ENCODE measurements around the gene LDB2. TPM values are rescaled to one million over a fixed set of nuclear protein-coding genes. Genes with fewer than 3 reads are reported as not detected.

The LDB2 gene
- total and polyA plus RNA-seq, 4 donors: 11.0 to 128 (median 55.7) TPM

DNA sequence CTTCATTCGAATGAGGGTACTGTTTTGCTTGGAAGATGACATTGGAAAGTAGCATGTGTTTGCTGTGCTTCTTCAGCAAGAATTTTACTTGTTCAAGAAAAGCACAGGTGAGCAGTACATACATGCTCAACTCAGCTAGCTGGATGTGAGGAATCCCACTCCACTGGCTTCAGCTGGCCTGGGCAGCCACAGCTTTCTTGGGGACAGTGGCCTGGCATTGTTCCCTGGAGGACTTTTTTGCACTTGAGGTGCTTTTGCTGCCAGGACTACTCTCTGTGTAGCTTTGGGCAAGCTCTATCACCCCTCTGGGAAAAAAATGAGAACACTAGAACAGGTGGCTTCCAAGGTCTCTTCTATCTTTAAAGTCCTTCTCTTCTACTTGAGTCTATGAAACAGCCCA lies 184.3 kb downstream of the LDB2 start:
- H3K4me1 ChIP-seq (ENCODE audit: control insufficient read depth in 1 of 2, insufficient read depth in 2 of 2, low read length in 2 of 2): no peaks in the 10 kb centered on the region
- peak; percentile 29 for ATAC-seq (ENCODE audit: low FRiP score)
- H3K27ac ChIP-seq (ENCODE audit: low read depth in 1 of 2, low read length in 2 of 2): no peak overlapping the region
- H3K27me3 ChIP-seq (ENCODE audit: control insufficient read depth in 1 of 2, insufficient read depth in 2 of 2, low read length in 1 of 2): no peaks in the 10 kb centered on the region
- H3K9me3 ChIP-seq (ENCODE audit: control insufficient read depth, low read length): no peaks in the 10 kb centered on the region
- DNase-seq: no peak
- 26 to 29% methylated on average over 1 of the region's 1 CpG for WGBS, 2 donors
- no peaks in the 10 kb centered on the region for H3K36me3 ChIP-seq (ENCODE audit: control insufficient read depth in 1 of 2, insufficient read depth in 2 of 2, low read length in 1 of 2)
- H3K4me3 ChIP-seq (ENCODE audit: low read length in 2 of 2): no peak overlapping the region
- intact Hi-C loops (cut with DNase I): no loop called here

- ATAC-seq (ENCODE audit: low FRiP score): no peak
- intact Hi-C loops (cut with DNase I): no loop called here
- Histone ChIP-seq H3K36me3 (ENCODE audit: control insufficient read depth in 1 of 2, insufficient read depth in 2 of 2, low read length in 1 of 2) (no peaks in the 10 kb centered on the region), H3K4me1 (ENCODE audit: control insufficient read depth in 1 of 2, insufficient read depth in 2 of 2, low read length in 2 of 2) (no peaks in the 10 kb centered on the region), H3K27me3 (ENCODE audit: control insufficient read depth in 1 of 2, insufficient read depth in 2 of 2, low read length in 1 of 2) (no peaks in the 10 kb centered on the region), H3K4me3 (ENCODE audit: low read length in 2 of 2) (no peak overlapping the region), H3K27ac (ENCODE audit: low read depth in 1 of 2, low read length in 2 of 2) (no peak overlapping the region), H3K9me3 (ENCODE audit: control insufficient read depth, low read length) (no peaks in the 10 kb centered on the region)
- DNase-seq: no peak
- WGBS, 2 donors: 82 to 86% methylated on average over 3 of the region's 3 CpGs
These were observed 184.7 kb downstream of the LDB2 start for GRCh38 chr4:16713696-16714095.

- Histone ChIP-seq H3K9me3 (ENCODE audit: control insufficient read depth, low read length) (no peaks in the 10 kb centered on the region), H3K27me3 (ENCODE audit: control insufficient read depth in 1 of 2, insufficient read depth in 2 of 2, low read length in 1 of 2) (no peaks in the 10 kb centered on the region), H3K4me3 (ENCODE audit: low read length in 2 of 2) (no peak overlapping the region), H3K27ac (ENCODE audit: low read depth in 1 of 2, low read length in 2 of 2) (no peak overlapping the region), H3K4me1 (ENCODE audit: control insufficient read depth in 1 of 2, insufficient read depth in 2 of 2, low read length in 2 of 2) (no peaks in the 10 kb centered on the region), H3K36me3 (ENCODE audit: control insufficient read depth in 1 of 2, insufficient read depth in 2 of 2, low read length in 1 of 2) (no peaks in the 10 kb centered on the region)
- intact Hi-C loops (cut with DNase I): no loop called here
- ATAC-seq (ENCODE audit: low FRiP score) (no peak), DNase-seq (no peak)
These were observed 185.2 kb downstream of the LDB2 start for GRCh38 chr4:16713271-16713670.

DNA sequence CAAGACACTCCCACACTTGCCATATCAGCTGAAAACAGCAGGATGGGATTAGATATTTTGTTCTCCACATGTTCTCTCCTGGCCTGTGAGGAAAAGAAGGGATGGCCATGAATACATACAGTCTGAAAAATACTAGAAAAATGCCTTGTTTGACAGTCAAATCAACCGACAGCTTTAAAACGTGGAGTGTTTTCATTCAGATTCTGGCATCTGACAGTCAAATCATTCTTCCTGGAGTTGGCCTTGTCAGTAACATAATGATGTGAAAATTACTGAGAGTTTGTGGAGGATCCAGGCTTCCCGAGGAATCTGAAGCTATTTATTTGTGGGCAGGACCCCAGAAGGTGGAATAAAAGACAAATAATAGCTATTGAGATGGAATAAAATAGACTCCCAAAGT lies 188.2 kb downstream of the LDB2 start:
- Histone ChIP-seq H3K9me3 (ENCODE audit: control insufficient read depth, low read length) (no peaks in the 10 kb centered on the region), H3K27me3 (ENCODE audit: control insufficient read depth in 1 of 2, insufficient read depth in 2 of 2, low read length in 1 of 2) (no peaks in the 10 kb centered on the region), H3K4me1 (ENCODE audit: control insufficient read depth in 1 of 2, insufficient read depth in 2 of 2, low read length in 2 of 2) (no peaks in the 10 kb centered on the region), H3K36me3 (ENCODE audit: control insufficient read depth in 1 of 2, insufficient read depth in 2 of 2, low read length in 1 of 2) (no peaks in the 10 kb centered on the region), H3K4me3 (ENCODE audit: low read length in 2 of 2) (no peak overlapping the region), H3K27ac (ENCODE audit: low read depth in 1 of 2, low read length in 2 of 2) (no peak overlapping the region)
- ATAC-seq (ENCODE audit: low FRiP score) (no peak), DNase-seq (no peak)
- intact Hi-C loops (cut with DNase I): no loop called here
- 36 to 53% methylated on average over 3 of the region's 3 CpGs for WGBS, 2 donors

- Histone ChIP-seq H3K27me3 (ENCODE audit: control insufficient read depth in 1 of 2, insufficient read depth in 2 of 2, low read length in 1 of 2) (no peaks in the 10 kb centered on the region), H3K4me1 (ENCODE audit: control insufficient read depth in 1 of 2, insufficient read depth in 2 of 2, low read length in 2 of 2) (no peaks in the 10 kb centered on the region), H3K9me3 (ENCODE audit: control insufficient read depth, low read length) (no peaks in the 10 kb centered on the region), H3K27ac (ENCODE audit: low read depth in 1 of 2, low read length in 2 of 2) (no peak overlapping the region), H3K36me3 (ENCODE audit: control insufficient read depth in 1 of 2, insufficient read depth in 2 of 2, low read length in 1 of 2) (no peaks in the 10 kb centered on the region), H3K4me3 (ENCODE audit: low read length in 2 of 2) (no peak overlapping the region)
- 96% methylated on average over 4 of the region's 4 CpGs for WGBS, 2 donors
- intact Hi-C loops (cut with DNase I): no loop called here
- no peak for DNase-seq
- no peak for ATAC-seq (ENCODE audit: low FRiP score)
These were observed 190.6 kb downstream of the LDB2 start for GRCh38 chr4:16707874-16708273.

DNA sequence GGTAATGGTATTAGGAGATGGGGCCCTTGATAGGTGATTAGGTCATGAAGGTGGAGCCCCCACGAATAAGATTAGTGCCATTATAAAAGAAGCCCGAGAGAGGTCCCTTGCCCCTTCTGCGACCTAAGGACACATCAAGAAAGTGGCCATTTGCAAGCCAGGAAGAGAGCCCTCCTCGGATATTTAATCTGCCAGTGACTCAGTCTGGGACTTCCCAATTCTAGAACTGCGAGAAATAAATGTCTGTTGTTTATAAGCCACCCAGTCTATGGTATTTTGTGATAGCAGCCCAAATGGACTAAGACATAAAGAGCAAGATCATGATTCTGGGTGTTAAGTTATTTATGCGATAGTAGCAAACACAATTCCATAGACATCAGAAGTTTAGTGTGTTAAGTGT lies 192.2 kb downstream of the LDB2 start:
- 79 to 87% methylated on average over 6 of the region's 6 CpGs for WGBS, 2 donors
- no peak for DNase-seq
- ATAC-seq (ENCODE audit: low FRiP score): no peak
- intact Hi-C loops (cut with DNase I): no loop called here
- Histone ChIP-seq H3K27ac (ENCODE audit: low read depth in 1 of 2, low read length in 2 of 2) (no peak overlapping the region), H3K4me1 (ENCODE audit: control insufficient read depth in 1 of 2, insufficient read depth in 2 of 2, low read length in 2 of 2) (no peaks in the 10 kb centered on the region), H3K4me3 (ENCODE audit: low read length in 2 of 2) (no peak overlapping the region), H3K9me3 (ENCODE audit: control insufficient read depth, low read length) (peaks cover 1% of the 10 kb centered on the region), H3K27me3 (ENCODE audit: control insufficient read depth in 1 of 2, insufficient read depth in 2 of 2, low read length in 1 of 2) (no peaks in the 10 kb centered on the region), H3K36me3 (ENCODE audit: control insufficient read depth in 1 of 2, insufficient read depth in 2 of 2, low read length in 1 of 2) (no peaks in the 10 kb centered on the region)

DNA sequence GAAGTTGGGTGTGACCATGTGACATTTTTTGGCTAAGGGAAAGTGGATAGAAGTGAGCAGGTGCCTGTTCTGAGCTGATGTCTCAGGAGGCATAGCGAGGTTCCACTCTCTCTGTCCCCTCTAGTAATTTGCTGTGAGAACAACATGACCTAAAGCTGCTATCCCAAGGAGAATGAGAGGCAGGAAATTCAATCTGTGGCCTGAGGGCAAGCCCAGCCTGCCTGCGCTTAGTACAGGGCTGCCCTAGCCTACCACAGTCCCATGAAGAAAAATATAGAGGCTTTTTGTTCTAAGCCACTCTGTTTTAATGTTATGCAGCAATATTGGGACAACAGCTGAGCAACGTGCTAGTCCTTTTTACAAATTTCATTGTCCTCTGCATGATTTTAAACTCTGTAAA lies 193.1 kb downstream of the LDB2 start:
- no peaks in the 10 kb centered on the region for H3K4me1 ChIP-seq (ENCODE audit: control insufficient read depth in 1 of 2, insufficient read depth in 2 of 2, low read length in 2 of 2)
- H3K4me3 ChIP-seq (ENCODE audit: low read length in 2 of 2): no peak overlapping the region
- ATAC-seq (ENCODE audit: low FRiP score): no peak
- no peak for DNase-seq
- peaks cover 1% of the 10 kb centered on the region for H3K9me3 ChIP-seq (ENCODE audit: control insufficient read depth, low read length)
- H3K36me3 ChIP-seq (ENCODE audit: control insufficient read depth in 1 of 2, insufficient read depth in 2 of 2, low read length in 1 of 2): no peaks in the 10 kb centered on the region
- intact Hi-C loops (cut with DNase I): no loop called here
- H3K27ac ChIP-seq (ENCODE audit: low read depth in 1 of 2, low read length in 2 of 2): no peak overlapping the region
- WGBS, 2 donors: 88% methylated on average over 3 of the region's 3 CpGs
- H3K27me3 ChIP-seq (ENCODE audit: control insufficient read depth in 1 of 2, insufficient read depth in 2 of 2, low read length in 1 of 2): no peaks in the 10 kb centered on the region

GRCh38 chr4:16704489-16704888 lies 194.0 kb downstream of the LDB2 start:
- ATAC-seq (ENCODE audit: low FRiP score) (no peak), DNase-seq (no peak)
- 60% methylated on average over 2 of the region's 2 CpGs for WGBS, 2 donors
- Histone ChIP-seq H3K27me3 (ENCODE audit: control insufficient read depth in 1 of 2, insufficient read depth in 2 of 2, low read length in 1 of 2) (no peaks in the 10 kb centered on the region), H3K4me3 (ENCODE audit: low read length in 2 of 2) (no peak overlapping the region), H3K36me3 (ENCODE audit: control insufficient read depth in 1 of 2, insufficient read depth in 2 of 2, low read length in 1 of 2) (no peaks in the 10 kb centered on the region), H3K4me1 (ENCODE audit: control insufficient read depth in 1 of 2, insufficient read depth in 2 of 2, low read length in 2 of 2) (no peaks in the 10 kb centered on the region), H3K27ac (ENCODE audit: low read depth in 1 of 2, low read length in 2 of 2) (no peak overlapping the region), H3K9me3 (ENCODE audit: control insufficient read depth, low read length) (peaks cover 1% of the 10 kb centered on the region)
- intact Hi-C loops (cut with DNase I): no loop called here

GRCh38 chr4:16695896-16696295 lies 202.5 kb downstream of the LDB2 start:
- DNase-seq (no peak), ATAC-seq (ENCODE audit: low FRiP score) (no peak)
- intact Hi-C loops (cut with DNase I): no loop called here
- Histone ChIP-seq H3K36me3 (ENCODE audit: control insufficient read depth in 1 of 2, insufficient read depth in 2 of 2, low read length in 1 of 2) (no peaks in the 10 kb centered on the region), H3K27ac (ENCODE audit: low read depth in 1 of 2, low read length in 2 of 2) (no peak overlapping the region), H3K27me3 (ENCODE audit: control insufficient read depth in 1 of 2, insufficient read depth in 2 of 2, low read length in 1 of 2) (no peaks in the 10 kb centered on the region), H3K9me3 (ENCODE audit: control insufficient read depth, low read length) (no peaks in the 10 kb centered on the region), H3K4me1 (ENCODE audit: control insufficient read depth in 1 of 2, insufficient read depth in 2 of 2, low read length in 2 of 2) (peaks cover 0 to 4% of the 10 kb centered on the region in 2 donors), H3K4me3 (ENCODE audit: low read length in 2 of 2) (no peak overlapping the region)
- 96 to 100% methylated on average over 1 of the region's 1 CpG for WGBS, 2 donors
